GM18511 (cell line): ENCODE data around the gene PSKH1.

Experiments
- ATAC-seq: cut with Tn5 transposase; IDR thresholded peaks from one replicate; pipeline ENCODE4 v1.9.1; 2021; ENCODE audit warnings: mild to moderate bottlenecking, moderate library complexity; ENCODE audit not compliant: unreplicated experiment

The PSKH1 gene

GRCh38 chr16:67923414-67924116, 30.5 kb downstream of the PSKH1 start:
- no peak for ATAC-seq

- no peak for ATAC-seq
Observed at GRCh38 chr16:67924140-67924906, 31.3 kb downstream of the PSKH1 start.

GRCh38 chr16:67926181-67926750, 33.2 kb downstream of the PSKH1 start:
- ATAC-seq = no peak

GRCh38 chr16:67927131-67927941, 34.3 kb downstream of the PSKH1 start:
- no peak for ATAC-seq

GRCh38 chr16:67928147-67928546, 35.1 kb downstream of the PSKH1 start:
- no peak for ATAC-seq

- no peak for ATAC-seq
Observed at GRCh38 chr16:67928561-67929364, 35.7 kb downstream of the PSKH1 start.

- ATAC-seq = no peak
Observed at GRCh38 chr16:67930191-67930590, 37.1 kb downstream of the PSKH1 start.

GRCh38 chr16:67930678-67931211, 37.7 kb downstream of the PSKH1 start:
- ATAC-seq = no peak

- no peak for ATAC-seq
Observed at GRCh38 chr16:67931712-67932461, 38.8 kb downstream of the PSKH1 start, which contains the start of gene CTRL. TSS of gene CTRL (minus strand) at chr16:67931862. CDS start at chr16:67931852, 10 bp downstream.

- no peak for ATAC-seq
Observed at GRCh38 chr16:67932462-67932840, 39.4 kb downstream of the PSKH1 start.

- no peak for ATAC-seq
Observed at GRCh38 chr16:67933805-67934204, 40.8 kb downstream of the PSKH1 start.

- ATAC-seq = no peak
Observed at GRCh38 chr16:67934306-67935100, 41.4 kb downstream of the PSKH1 start.

GRCh38 chr16:67935101-67935401, 42.0 kb downstream of the PSKH1 start:
- ATAC-seq = no peak

GRCh38 chr16:67935402-67936123, 42.5 kb downstream of the PSKH1 start:
- peak; percentile 91 for ATAC-seq

- peak; percentile 7 for ATAC-seq
Observed at GRCh38 chr16:67936124-67936879, 43.2 kb downstream of the PSKH1 start, which contains the start of gene PSMB10. TSS of gene PSMB10 (minus strand) at chr16:67936850. CDS start at chr16:67936749, 101 bp downstream.

GRCh38 chr16:67936880-67937605, 44.0 kb downstream of the PSKH1 start:
- peak; percentile 65 for ATAC-seq
